ENCODE results near the gene PDE6C. TPM values are rescaled to one million over a fixed set of nuclear protein-coding genes. Genes with fewer than 3 reads are reported as not detected.

Gene PDE6C
- total and polyA plus RNA-seq, 2 of the 4 experiments (the other 2 are of a cell fraction), result not detected

- intact Hi-C loops (cut with micrococcal nuclease), result no loop called here
- CTCF ChIA-PET, result interaction anchor here (0.9 kb wide), 1 partner anchor 10 kb away, joined by 3 read pairs; no protein-coding TSS in a partner anchor
- no peak for ATAC-seq (ENCODE audit: low read depth)
- H3K18ac ChIP-seq (ENCODE audit: low read depth, low read length), result no peak overlapping the region
- H2BK120ac ChIP-seq (ENCODE audit: low read depth, low read length), result no peak overlapping the region
- H4K5ac ChIP-seq (ENCODE audit: low read depth, low read length), result no peak overlapping the region
- no peak overlapping the region for H3K23ac ChIP-seq (ENCODE audit: low read depth, low read length)
- no peak overlapping the region for H2BK5ac ChIP-seq (ENCODE audit: low read depth, low read length, poor library complexity, severe bottlenecking)
- H3K4me2 ChIP-seq (ENCODE audit: low read depth, low read length), result no peak overlapping the region
- no peaks in the 10 kb centered on the region for H3K9me1 ChIP-seq (ENCODE audit: insufficient read depth, low read length)
- no peak overlapping the region for H2AK5ac ChIP-seq (ENCODE audit: low read depth, low read length)
- DNase-seq, result no peak
- no peak overlapping the region for H3K9ac ChIP-seq (ENCODE audit: low read depth, low read length)
- no peak overlapping the region for H2BK20ac ChIP-seq (ENCODE audit: low read depth, low read length)
- POLR2A ChIA-PET (ENCODE audit: unreplicated experiment), result no interaction called here
- no peaks in the 10 kb centered on the region for H3K79me1 ChIP-seq (ENCODE audit: low read depth in 1 of 2, low read length in 2 of 2)
- H3K14ac ChIP-seq (replicated peaks; ENCODE audit: low read depth, low read length), result no peak overlapping the region
- BruUV-seq (replicated peaks), result no TSS peak
- in situ Hi-C loops (cut with MboI; ENCODE audit: low sequenced_read_pairs), result no loop called here
- TF ChIP-seq NFE2L2 (IDR thresholded peaks at IDR 0.05; ENCODE audit: low read depth, low read length) (no peak), FOS (IDR thresholded peaks at IDR 0.05; ENCODE audit: low read depth, low read length) (no peak), CEBPB (IDR thresholded peaks at IDR 0.05; ENCODE audit: low read depth, low read length) (no peak), RCOR1 (IDR thresholded peaks at IDR 0.05; ENCODE audit: insufficient replicate concordance, low read length) (no peak), SMC3 (IDR thresholded peaks at IDR 0.05; ENCODE audit: low read depth, low read length) (no peak), MXI1 (IDR thresholded peaks at IDR 0.05; ENCODE audit: borderline replicate concordance, low read depth, low read length) (no peak), USF2 (IDR thresholded peaks at IDR 0.05; ENCODE audit: low read depth, low read length) (no peak), POLR2A (IDR thresholded peaks at IDR 0.05; ENCODE audit: low read depth, low read length) (no peak), ELK1 (IDR thresholded peaks at IDR 0.05; ENCODE audit: borderline replicate concordance, low read depth, low read length) (no peak), RAD21 (IDR thresholded peaks at IDR 0.05; ENCODE audit: low read length) (no peak), CTCF (conservative IDR thresholded peaks at IDR 0.05; ENCODE audit: low read depth, low read length) (no peak), MAZ (IDR thresholded peaks at IDR 0.05; ENCODE audit: borderline replicate concordance, low read depth, low read length) (no peak), BHLHE40 (IDR thresholded peaks at IDR 0.05; ENCODE audit: low read depth, low read length) (no peak), CHD1 (IDR thresholded peaks at IDR 0.05; ENCODE audit: low read depth, low read length) (no peak), MAFK (IDR thresholded peaks at IDR 0.05; ENCODE audit: low read depth, low read length) (no peak), RFX5 (IDR thresholded peaks at IDR 0.05; ENCODE audit: low read depth, low read length) (no peak)
- no peaks in the 10 kb centered on the region for H3K27me3 ChIP-seq (ENCODE audit: control insufficient read depth, insufficient read depth, low read length)
- H4K20me1 ChIP-seq (ENCODE audit: insufficient read depth, low read length), result no peaks in the 10 kb centered on the region
- H4K91ac ChIP-seq (ENCODE audit: insufficient read depth, low read depth, low read length), result no peak overlapping the region
- dilution Hi-C loops (cut with HindIII; ENCODE audit: low sequenced_read_pairs, unreplicated experiment), result no loop called here
- H4K8ac ChIP-seq (ENCODE audit: low read depth in 2 of 2, low read length in 2 of 2), result no peak overlapping the region
- no CpG with 5 or more reads among the region's 1 CpG for WGBS, 2 experiments (ENCODE audit: extremely low coverage in 2 of 2, insufficient read length in 1 of 2)
- no peak overlapping the region for H3K4me3 ChIP-seq (ENCODE audit: insufficient read depth, low read depth, low read length)
- H3K36me3 ChIP-seq (ENCODE audit: control insufficient read depth, insufficient read depth, low read length), result no peaks in the 10 kb centered on the region
- H3K9me3 ChIP-seq (ENCODE audit: control insufficient read depth, insufficient read depth, low read length), result no peaks in the 10 kb centered on the region
- H2BK15ac ChIP-seq (ENCODE audit: low read depth, low read length), result no peak overlapping the region
- H3K4me1 ChIP-seq (ENCODE audit: control insufficient read depth, insufficient read depth, low read length), result no peaks in the 10 kb centered on the region
- H3K27ac ChIP-seq (ENCODE audit: insufficient read depth, low read length), result no peak overlapping the region
- no peak overlapping the region for H3K4ac ChIP-seq (ENCODE audit: low read depth, low read length)
- no peak overlapping the region for H2AK9ac ChIP-seq (replicated peaks; ENCODE audit: low read depth, low read length, poor library complexity)
- no peak overlapping the region for H2AFZ ChIP-seq (replicated peaks; ENCODE audit: low read length, poor library complexity)
- H3K56ac ChIP-seq (ENCODE audit: extremely low read depth, insufficient read depth, low read length), result no peak overlapping the region
Measured at GRCh38 chr10:93654201-93654600, 41.9 kb downstream of the PDE6C start.
